ENCODE results near the gene DTYMK. TPM values are rescaled to one million over a fixed set of nuclear protein-coding genes. Genes with fewer than 3 reads are reported as not detected.

The DTYMK gene
- total RNA-seq, 2 donors from 2014 or later = 13.4 to 23.7 TPM

DNA sequence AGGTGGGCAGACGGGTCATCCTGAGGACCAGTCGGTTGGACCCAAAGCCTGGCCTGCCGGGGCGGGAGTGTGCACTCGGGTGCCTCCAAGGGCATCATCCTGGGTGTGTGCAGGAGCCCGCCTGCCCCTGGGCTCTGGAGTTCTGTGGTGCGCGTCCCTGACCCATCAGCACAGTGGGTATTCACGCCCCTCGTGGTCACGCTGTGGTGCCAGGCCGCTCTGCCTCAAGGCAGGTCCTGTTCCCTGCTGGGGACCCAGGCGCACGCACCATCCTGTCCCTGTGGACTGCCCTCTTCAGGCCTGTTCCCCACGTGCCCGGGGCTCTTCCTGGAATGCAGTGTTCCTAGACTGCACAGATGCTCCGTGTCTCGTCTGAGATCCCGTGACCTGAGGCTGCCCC lies 33.5 kb upstream of the DTYMK start:
- ATAC-seq (no peak), DNase-seq (no peak)
- intact Hi-C loops (cut with DNase I, micrococcal nuclease) = no loop called here

DNA sequence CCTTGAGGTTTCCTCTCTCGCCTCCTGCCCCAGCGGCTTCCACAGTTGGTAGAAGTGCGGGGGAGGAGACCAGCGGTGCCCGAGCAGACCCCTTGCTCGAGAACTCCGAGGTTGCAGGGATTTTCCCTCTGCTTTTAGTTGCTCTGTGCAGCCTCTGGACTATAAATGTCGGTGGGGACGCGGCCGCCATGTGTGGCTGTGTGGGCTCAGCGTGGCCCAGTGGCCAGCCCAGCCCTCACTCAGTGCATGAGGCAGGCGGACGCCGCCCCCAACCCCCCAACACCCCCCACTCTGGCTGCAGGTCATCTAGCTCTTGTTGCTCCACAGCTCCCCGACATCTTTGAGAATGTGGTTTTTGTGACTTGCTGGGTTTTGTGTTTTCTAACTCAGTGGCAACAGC lies 32.5 kb upstream of the DTYMK start:
- ATAC-seq (no peak), DNase-seq (no peak)
- intact Hi-C loops (cut with DNase I, micrococcal nuclease) = no loop called here

DNA sequence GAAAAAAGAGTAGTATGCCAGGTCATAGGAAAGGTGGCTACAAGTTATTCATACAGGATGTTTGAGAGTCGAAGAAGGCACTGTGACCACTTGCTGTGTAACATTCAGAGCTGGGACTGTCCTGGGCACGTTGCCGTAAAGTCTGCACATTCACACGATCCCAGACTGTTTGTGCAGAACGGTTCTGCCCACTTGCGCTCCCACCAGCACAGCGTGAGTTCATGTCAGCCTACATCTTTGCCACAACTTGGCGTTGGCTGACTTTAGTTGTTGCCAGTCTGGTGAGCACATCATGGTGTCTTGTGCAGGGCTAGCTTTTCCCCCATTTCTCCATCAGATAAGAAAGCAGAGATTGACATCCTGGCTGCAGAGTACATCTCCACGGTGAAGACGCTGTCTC lies 22.3 kb upstream of the DTYMK start:
- no peak for DNase-seq
- intact Hi-C loops (cut with DNase I, micrococcal nuclease) = no loop called here
- no peak for ATAC-seq

DNA sequence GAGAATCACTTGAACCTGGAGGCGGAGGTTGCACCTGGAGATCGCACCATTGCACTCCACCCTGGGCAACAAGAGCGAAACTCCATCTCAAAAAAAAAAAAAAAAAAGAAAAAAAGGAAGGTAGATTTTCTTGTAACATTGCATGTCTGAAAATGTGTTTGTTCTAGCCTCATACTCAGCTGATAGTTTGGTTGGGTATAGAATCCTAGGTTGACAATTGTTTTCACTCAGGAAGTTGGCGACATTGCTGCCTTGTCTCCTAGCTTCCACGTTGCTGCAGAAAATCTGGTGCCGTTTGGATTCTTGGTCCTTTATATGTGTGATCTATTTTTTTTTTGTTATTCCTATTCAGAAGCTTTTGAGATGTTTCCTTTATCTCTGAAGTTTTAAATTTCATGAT lies 19.9 kb upstream of the DTYMK start:
- intact Hi-C loops (cut with DNase I, micrococcal nuclease) = no loop called here
- DNase-seq = no peak
- no peak for ATAC-seq

DNA sequence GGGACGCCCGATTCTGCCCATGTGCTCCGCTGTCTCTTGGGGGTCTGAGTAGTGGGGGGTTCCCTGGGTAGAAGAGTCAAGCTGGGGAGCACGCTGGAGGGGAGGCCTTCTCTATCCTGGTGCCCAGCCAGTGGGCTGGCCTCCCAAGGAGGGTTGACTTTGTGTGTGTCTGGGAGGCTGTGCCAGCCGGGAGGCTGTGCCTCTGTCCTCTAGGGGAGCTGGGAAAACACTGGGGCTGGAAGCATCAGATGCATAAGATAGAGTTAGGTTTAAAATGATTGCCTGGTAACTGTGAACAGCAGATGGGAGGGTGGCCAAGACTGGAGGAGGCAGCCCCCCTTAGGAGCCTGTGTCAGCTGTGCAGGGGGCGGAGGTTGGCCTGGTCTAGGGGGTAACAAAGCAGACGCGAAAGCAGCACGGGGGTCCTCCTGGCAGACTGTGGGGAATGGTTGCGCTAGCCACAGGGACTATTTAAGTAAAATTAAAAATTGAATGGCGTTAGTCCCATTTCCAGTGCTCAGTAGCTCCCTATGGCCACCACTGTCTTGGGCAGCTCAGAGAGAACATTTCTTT lies 16.5 kb upstream of the DTYMK start:
- DNase-seq (peak in 1 of 2 donors; percentile 16), ATAC-seq (no peak)
- intact Hi-C loops (cut with DNase I, micrococcal nuclease) = no loop called here

DNA sequence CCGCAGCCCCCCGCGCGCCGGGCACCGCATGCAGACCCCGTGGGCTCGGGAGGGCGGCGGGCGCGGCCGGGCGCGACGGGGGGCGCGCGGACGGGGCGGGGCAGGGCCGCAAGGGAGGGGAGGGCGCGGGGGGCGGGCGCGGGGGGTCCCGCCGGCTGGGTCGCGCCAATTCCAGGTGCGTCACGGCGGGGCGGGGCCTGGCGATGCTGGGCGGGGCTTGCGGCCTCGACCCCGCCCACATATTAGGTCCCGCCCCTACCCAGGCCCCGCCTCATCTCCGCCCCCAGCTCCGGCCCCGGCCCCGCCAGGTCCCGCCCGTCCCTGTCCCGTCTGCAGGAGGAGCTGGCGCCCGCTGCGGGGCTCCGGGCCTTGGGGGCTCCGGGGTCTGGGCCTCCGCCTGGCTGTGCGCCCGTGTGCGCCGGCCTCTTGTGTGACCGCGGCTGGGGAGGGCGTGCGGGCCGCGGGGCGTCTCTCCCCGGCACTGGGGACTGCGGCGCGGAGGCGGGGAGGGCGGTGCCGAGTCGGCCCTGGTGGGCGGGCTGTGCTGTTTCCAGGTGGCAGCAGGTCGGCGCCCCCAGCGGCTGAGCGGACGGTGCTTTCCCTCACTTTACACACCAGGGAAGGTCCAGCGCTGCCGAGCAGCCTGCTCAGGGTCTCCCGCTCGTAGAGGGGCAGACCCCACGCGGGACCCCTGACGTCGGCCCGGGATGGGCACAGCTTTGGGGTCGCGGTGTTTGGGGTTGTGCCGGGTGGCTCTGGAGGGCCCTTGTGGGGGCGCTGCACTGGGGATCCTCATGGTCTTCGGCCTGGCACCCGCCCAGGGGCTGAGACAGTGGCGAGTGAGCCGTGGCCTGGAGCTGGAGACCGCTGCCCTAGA lies 15.8 kb upstream of the DTYMK start:
- intact Hi-C loops (cut with DNase I, micrococcal nuclease) = no loop called here
- ATAC-seq = peak; percentile 82
- DNase-seq = peak; percentile 87 to 89

DNA sequence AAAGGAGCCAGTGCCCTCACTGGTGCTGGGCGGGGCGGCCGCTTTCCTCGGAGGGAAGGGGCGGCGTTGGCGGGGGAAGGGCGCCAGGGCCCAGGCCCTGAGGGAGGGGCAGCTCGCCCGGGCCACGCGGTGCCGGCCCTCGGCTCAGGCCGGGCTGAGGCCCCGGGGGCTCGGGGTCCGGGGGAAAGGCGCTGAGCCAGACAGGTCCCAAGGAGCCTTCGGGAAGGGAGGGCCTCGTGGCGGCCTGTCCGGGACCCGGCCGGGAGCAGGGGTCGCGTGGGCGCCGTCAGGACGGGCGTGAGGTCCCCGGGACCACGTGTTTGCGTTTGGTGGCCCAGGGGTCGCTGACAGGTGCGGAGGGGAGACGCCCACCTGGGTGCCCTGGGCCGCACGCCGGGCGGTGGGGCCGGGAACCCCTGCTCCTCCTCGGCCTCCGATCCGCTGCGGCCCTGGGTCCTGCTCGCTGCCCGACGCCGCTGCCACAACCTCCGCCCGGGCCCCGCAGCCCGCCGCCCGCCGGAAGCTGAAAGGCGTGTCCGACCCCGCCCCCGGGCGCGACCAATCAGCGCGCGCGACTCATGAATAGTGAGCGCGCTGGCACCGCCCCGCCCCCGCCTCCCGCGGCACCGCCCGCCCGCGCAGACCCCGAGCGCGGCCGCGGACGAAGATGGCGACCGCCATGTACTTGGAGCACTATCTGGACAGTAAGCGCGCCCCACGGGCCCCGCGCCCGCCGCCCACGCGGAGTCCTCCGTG lies 15.0 kb upstream of the DTYMK start, which contains the start of gene ING5:
Gene ING5 (plus strand): TSS at position 641 of the 756 bp plus-strand sequence. CDS start 27 bp downstream, at position 668.
- DNase-seq (peak; percentile 94 to 99), ATAC-seq (peak; percentile 82)
- intact Hi-C loops (cut with DNase I, micrococcal nuclease) = no loop called here

DNA sequence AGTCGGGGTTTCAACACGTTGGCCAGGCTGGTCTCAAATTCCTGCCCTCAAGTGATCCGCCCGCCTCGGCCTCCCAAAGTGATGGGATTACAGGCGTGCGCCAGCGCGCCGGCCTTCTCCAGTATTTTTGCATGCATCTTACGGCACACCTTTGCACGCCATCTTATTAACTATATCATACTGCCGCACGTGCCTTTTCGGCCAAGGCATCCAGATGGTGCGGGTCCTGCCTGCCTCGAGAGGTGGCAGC lies 14.5 kb upstream of the DTYMK start:
- ATAC-seq (no peak), DNase-seq (no peak)
- intact Hi-C loops (cut with DNase I, micrococcal nuclease) = no loop called here

DNA sequence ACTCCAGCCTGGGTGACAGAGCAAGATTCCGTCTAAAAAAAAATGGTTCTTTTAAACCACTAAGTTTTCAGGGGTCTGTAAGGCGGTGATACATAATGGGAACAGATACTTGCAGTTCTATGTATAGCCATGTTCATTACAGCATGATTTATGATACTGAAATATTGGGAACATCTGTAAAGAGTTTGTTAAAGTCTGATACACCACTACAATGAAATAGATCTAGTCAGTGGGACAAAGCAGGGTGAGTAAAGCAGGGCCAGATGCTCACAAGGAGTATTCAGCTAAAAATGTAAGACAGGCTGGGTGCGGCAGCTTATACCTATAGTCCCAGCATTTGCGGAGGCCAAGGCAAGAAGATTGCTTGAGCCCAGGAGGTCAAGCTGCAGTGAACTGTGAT lies 9.0 kb upstream of the DTYMK start:
- intact Hi-C loops (cut with DNase I, micrococcal nuclease) = no loop called here
- ATAC-seq (no peak), DNase-seq (no peak)

DNA sequence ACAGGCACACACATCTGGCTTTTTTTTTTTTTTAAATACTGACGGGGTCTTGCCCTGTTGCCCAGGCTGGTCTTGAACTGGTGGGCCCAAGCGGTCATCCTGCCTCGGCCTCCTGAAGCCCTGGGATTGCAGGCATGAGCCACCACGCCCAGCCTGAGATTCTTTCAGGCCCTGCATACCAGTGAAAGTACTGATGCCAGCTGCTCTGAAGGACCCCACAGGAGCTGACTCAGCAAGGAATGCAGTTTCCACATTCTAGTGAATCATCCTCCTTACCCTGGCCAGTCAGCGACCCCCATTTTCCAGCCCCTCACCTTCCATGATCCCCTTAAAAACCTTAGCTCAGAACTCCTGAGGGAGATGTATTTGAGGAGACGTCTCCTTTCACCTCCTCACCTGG lies 5.8 kb upstream of the DTYMK start:
- ATAC-seq = no peak
- intact Hi-C loops (cut with DNase I, micrococcal nuclease) = no loop called here
- no peak for DNase-seq

DNA sequence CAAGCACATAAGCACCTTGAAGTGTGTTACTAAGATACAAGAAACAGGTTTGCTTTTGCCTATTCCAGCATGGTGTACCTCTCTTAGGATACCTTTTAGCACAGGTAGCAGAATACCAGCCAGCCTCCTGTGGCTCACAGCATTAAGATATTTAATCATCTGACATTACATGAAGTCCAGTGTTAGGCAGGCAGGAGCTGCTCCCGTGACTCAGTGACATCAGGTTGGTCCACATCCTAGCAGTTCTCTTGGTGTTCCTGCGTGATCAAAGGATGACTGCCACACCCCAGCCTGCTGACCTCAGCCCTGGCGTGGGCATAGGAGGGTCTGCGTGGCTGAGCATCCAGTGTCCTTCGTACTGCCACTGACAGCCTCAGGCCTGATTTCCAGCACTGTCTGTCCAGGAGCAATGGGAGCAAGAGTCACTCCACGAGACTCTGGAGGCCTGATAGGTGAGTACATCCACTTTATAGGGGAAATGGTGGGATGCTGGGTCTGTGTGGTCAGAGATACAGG lies 3.6 kb upstream of the DTYMK start:
- DNase-seq (no peak), ATAC-seq (no peak)
- intact Hi-C loops (cut with DNase I, micrococcal nuclease) = no loop called here

DNA sequence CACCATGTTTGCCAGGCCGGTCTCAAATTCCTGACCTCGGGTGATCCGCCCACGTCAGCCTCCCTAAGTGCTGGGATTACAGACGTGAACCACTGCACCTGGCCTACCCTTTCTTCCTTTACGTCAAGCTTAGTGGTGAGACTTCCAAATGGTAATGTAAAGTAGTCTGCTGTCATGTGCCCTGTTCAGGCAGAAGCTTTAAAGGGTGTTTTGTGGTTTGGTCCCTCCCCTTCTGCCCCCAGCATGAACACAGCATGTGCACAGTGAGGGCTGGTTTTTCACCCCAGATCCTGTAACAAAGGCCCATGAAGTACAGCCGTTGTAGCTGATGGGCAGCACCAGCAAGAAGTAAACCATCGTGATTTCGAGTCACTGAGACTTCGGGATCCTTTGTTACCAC lies 2.7 kb upstream of the DTYMK start:
- ATAC-seq = no peak
- intact Hi-C loops (cut with DNase I, micrococcal nuclease) = no loop called here
- DNase-seq = no peak

DNA sequence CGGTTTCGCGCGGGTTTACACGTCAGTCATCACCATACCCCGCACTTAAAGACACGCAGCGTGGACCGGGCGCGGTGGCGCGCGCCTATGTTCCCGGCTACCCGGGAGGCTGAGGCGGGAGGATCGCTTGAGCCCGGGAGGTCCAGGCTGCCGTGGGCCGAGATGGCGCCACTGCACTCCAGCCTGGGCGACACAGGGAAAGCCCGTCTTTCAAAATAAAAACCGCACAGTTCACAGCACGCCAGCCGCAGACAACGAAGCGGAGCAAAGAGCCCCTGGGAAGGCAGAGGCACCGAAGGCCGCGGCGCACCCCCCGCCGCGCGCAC lies 328 bp downstream of the DTYMK start:
- intact Hi-C loops (cut with DNase I, micrococcal nuclease) = no loop called here
- peak; percentile 13 for ATAC-seq
- DNase-seq = no peak

DNA sequence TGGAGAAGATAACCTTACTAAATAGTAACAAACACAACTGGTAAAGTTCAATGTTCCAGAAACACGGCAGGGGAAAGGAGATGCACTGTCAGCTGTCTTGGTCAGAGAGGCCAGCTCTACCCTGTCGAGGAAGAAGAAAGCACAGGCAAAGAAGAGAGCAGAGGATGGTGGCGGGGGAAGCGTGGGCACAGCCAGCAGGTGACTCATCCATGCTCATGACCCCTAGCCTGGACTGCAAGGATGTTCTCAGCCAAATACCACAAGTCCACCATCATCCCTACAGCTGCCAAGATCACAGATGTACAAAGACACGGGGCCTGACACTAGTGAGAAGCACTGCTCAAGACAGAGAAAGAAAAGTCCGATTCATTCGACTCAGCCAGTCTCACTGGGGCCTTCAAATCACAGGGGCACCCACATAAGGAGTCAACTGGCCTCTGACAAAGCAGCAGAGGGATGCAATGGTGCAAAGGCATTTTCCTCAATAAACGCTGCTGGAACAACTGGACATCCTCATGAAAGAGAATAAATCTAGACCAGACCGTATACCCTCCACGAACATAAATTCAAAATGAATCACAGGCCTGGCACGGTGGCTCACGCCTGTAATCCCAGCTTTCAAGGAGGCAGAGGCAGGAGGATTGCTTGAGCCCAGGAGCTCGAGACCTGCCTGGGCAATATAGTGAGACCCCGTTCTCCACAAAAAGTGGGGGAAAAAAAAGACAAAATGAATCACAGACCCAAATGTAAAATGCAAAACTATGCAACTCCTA lies 5.6 kb downstream of the DTYMK start:
- DNase-seq (no peak), ATAC-seq (no peak)
- intact Hi-C loops (cut with DNase I, micrococcal nuclease) = no loop called here

DNA sequence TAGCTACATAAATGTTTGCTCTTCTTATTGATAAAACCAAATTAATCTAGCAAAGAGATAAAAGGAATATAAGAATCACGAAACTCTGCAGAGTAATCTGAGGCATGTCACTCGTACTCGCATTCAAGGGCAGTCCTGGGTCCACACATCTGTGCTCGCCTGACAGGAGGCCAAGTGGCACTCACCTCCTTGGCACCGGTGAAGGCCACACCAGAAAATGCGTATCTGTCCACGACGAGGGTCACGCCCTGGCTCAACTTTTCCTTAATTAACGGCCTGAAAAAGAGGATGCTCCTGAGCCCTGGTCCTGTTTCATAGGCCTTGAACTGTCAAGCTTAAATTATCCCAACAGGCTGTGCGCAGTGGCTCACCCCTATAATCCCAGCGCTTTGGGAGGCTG lies 6.6 kb downstream of the DTYMK start:
- ATAC-seq (no peak), DNase-seq (no peak)
- intact Hi-C loops (cut with DNase I, micrococcal nuclease) = no loop called here

DNA sequence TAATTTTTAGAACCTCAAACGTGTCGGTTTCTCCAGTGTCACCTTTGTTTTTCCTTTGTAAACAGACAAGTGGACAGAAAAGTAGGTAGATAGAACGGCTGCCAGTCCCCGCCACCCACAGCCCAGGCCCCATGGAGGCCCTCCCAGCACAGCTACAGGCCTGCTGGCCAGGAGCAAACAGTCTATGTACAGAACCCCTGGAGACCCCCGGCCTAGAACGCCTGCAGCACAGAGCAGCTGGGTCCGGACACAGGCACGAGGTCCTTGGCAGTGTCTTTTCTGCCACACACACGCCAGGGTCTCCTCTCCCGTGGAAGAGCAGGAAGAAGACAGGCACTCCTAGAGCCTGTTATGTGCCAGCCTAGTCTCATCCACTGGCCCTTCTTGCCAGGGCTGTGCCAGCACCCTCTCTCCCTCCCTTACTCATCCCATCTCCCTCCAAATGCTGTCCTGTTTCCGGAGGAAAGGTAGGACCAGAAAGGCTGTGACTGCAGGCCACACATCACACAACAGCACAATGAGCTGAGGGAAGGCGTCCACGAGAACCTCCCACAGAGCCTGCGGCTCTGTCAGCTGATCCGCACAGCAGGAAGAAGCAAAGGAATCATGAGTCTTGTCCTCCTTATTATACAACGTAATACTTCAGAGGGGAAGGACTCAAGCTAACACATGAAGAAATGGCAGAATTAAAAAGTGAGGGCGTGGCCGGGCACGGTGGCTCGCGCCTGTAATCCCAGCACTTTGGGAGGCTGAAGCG lies 7.7 kb downstream of the DTYMK start:
- ATAC-seq = no peak
- intact Hi-C loops (cut with DNase I, micrococcal nuclease) = no loop called here
- no peak for DNase-seq

DNA sequence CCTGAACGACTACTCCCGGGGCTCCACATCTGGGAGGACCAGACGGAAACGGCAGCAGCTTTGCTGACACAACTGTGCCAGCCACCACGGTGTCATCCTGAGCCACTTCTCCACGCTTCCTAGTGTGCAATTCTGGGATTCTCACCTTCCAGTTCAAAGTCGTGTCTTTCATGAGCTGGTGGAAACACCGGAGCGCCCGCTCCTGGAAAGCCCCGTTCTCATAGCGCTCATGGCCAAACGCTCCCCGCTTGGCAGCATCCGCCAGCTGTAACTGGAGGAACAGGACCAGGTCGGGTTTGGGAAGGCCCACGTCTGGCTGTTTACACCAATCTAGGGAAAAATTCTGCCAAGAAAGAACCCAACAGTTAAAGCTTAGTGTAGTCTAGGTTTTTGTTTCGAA lies 8.3 kb downstream of the DTYMK start:
- intact Hi-C loops (cut with DNase I, micrococcal nuclease) = no loop called here
- no peak for DNase-seq
- no peak for ATAC-seq

DNA sequence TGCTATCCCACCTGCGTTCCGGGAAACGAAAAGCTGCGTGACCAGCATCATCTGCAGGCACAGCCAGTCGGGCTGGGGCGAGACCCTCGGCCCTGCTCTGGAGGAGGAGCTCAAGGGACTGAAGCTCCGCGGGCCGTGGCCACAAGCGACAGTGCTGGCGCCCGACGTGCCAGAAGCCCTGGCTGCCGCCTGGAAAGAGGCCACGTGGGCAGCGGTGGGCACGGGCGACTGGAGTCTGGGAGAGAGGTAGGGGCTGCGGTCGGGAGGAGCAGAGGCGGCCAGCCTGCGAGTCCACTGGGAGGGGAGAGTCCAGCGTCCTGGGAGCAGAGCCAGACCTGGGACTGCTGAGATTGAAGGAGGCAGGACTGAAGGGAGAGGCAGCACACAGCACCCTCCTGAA lies 9.2 kb downstream of the DTYMK start:
- DNase-seq = no peak
- intact Hi-C loops (cut with DNase I, micrococcal nuclease) = no loop called here
- ATAC-seq = no peak

DNA sequence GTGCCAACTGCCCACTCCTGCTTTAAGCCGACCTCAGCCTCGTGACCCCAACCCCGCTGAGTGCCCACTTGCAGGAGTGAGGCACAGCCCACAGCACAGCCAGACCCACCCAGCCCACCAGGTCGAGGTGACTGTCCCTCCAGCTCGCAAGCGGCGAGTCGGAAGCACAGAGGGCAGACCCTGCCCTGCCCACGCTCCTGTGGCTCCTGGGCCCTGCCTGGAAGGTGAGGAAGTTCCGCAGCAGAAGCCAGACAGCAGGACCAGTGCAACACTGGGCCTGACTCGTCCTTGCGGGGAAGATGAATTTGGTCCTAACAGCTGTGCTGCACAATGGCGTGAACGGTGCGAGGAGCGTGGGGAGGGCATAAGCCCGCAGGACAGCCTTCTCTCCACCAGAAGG lies 9.9 kb downstream of the DTYMK start:
- DNase-seq = no peak
- intact Hi-C loops (cut with DNase I, micrococcal nuclease) = no loop called here
- peak; percentile 4 for ATAC-seq

Data from left colon (tissue), 2 donors.